ENCODE measurements around the gene GDF2. TPM values are rescaled to one million over a fixed set of nuclear protein-coding genes. Genes with fewer than 3 reads are reported as not detected.

Gene GDF2
- total and polyA plus RNA-seq, 2 of the 4 experiments (the other 2 are of a cell fraction): under 0.01 TPM; not detected in 1

GRCh38 chr10:47368431-47369180, 46.4 kb downstream of the GDF2 start:
- H3K56ac ChIP-seq (ENCODE audit: extremely low read depth, insufficient read depth, low read length): no peak overlapping the region
- intact Hi-C loops (cut with micrococcal nuclease): no loop called here
- no peaks in the 10 kb centered on the region for H4K20me1 ChIP-seq (ENCODE audit: insufficient read depth, low read length)
- no peak overlapping the region for H2BK5ac ChIP-seq (ENCODE audit: low read depth, low read length, poor library complexity, severe bottlenecking)
- H2BK20ac ChIP-seq (ENCODE audit: low read depth, low read length): no peak overlapping the region
- H2BK15ac ChIP-seq (ENCODE audit: low read depth, low read length): no peak overlapping the region
- ChIA-PET CTCF (no interaction called here), POLR2A (ENCODE audit: unreplicated experiment) (no interaction called here)
- no peak overlapping the region for H3K18ac ChIP-seq (ENCODE audit: low read depth, low read length)
- no peak overlapping the region for H3K4ac ChIP-seq (ENCODE audit: low read depth, low read length)
- H3K27me3 ChIP-seq (ENCODE audit: control insufficient read depth, insufficient read depth, low read length): peaks cover 46% of the 10 kb centered on the region
- no peak overlapping the region for H3K4me2 ChIP-seq (ENCODE audit: low read depth, low read length)
- H4K8ac ChIP-seq (ENCODE audit: low read depth in 2 of 2, low read length in 2 of 2): no peak overlapping the region
- no peak overlapping the region for H3K14ac ChIP-seq (replicated peaks; ENCODE audit: low read depth, low read length)
- no peak overlapping the region for H4K5ac ChIP-seq (ENCODE audit: low read depth, low read length)
- H3K4me1 ChIP-seq (ENCODE audit: control insufficient read depth, insufficient read depth, low read length): no peaks in the 10 kb centered on the region
- no peak overlapping the region for H3K23ac ChIP-seq (ENCODE audit: low read depth, low read length)
- H3K4me3 ChIP-seq (ENCODE audit: insufficient read depth, low read depth, low read length): no peak overlapping the region
- in situ Hi-C loops (cut with MboI; ENCODE audit: low sequenced_read_pairs): no loop called here
- no peaks in the 10 kb centered on the region for H3K9me3 ChIP-seq (ENCODE audit: control insufficient read depth, insufficient read depth, low read length)
- H4K91ac ChIP-seq (ENCODE audit: insufficient read depth, low read depth, low read length): no peak overlapping the region
- dilution Hi-C loops (cut with HindIII; ENCODE audit: low sequenced_read_pairs, unreplicated experiment): no loop called here
- TF ChIP-seq BHLHE40 (IDR thresholded peaks at IDR 0.05; ENCODE audit: low read depth, low read length): no peak
- TF ChIP-seq RAD21 (IDR thresholded peaks at IDR 0.05; ENCODE audit: low read length): no peak
- no peak for TF ChIP-seq FOS (IDR thresholded peaks at IDR 0.05; ENCODE audit: low read depth, low read length)
- TF ChIP-seq NFE2L2 (IDR thresholded peaks at IDR 0.05; ENCODE audit: low read depth, low read length): no peak
- TF ChIP-seq CHD1 (IDR thresholded peaks at IDR 0.05; ENCODE audit: low read depth, low read length): no peak
- no peaks in the 10 kb centered on the region for H3K79me1 ChIP-seq (ENCODE audit: low read depth in 1 of 2, low read length in 2 of 2)
- no peak overlapping the region for H2BK120ac ChIP-seq (ENCODE audit: low read depth, low read length)
- H2AK5ac ChIP-seq (ENCODE audit: low read depth, low read length): no peak overlapping the region
- no peak for ATAC-seq (ENCODE audit: low read depth)
- no peak overlapping the region for H3K27ac ChIP-seq (ENCODE audit: insufficient read depth, low read length)
- H2AFZ ChIP-seq (replicated peaks; ENCODE audit: low read length, poor library complexity): no peak overlapping the region
- DNase-seq: no peak
- BruUV-seq (replicated peaks): no TSS peak
- no peaks in the 10 kb centered on the region for H3K36me3 ChIP-seq (ENCODE audit: control insufficient read depth, insufficient read depth, low read length)
- WGBS, 2 experiments (ENCODE audit: extremely low coverage in 2 of 2, insufficient read length in 1 of 2): 90% methylated on average over 18 of the region's 24 CpGs; no CpG with 5 or more reads in 1 of the 2 experiments
- H2AK9ac ChIP-seq (replicated peaks; ENCODE audit: low read depth, low read length, poor library complexity): no peak overlapping the region
- H3K9me1 ChIP-seq (ENCODE audit: insufficient read depth, low read length): no peaks in the 10 kb centered on the region; the same call in 1 of the 2 replicates
- H3K9ac ChIP-seq (ENCODE audit: low read depth, low read length): no peak overlapping the region
